Liver (tissue), 2 donors: ENCODE measurements around the gene PGBD4.

Source experiments
- TAF1 ChIP-seq: conservative IDR thresholded peaks from 2 replicates; pipeline ENCODE4 v1.6.1; 2016; ENCODE audit warnings: antibody characterized with exemption, mild to moderate bottlenecking
- TF ChIP-seq, protein P1 (sequence below): IDR thresholded peaks from 2 replicates; pipeline ENCODE4 v1.6.1; 2016; ENCODE audit warnings: antibody characterized with exemption
- donor health status: healthy.

DNA sequence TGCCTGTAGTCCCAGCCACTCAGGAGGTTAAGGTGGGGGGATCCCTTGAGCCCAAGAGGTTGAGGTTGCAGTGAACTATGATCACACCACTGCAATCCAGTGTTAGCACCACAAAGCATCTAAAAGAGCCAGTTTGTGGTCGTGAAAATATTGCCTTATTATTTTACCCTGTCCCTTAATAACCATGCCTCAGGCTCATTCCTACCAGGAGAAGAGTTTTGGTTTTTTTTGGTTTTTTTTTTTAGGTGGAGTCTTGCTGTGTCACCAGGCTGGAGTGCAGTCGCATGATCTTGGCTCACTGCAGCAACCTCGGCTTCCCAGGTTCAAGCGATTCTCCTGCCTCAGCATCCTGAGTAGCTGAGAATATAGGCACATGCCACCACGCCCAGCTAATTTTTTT lies 45.0 kb upstream of the PGBD4 start:
- TF ChIP-seq, protein P1, sequence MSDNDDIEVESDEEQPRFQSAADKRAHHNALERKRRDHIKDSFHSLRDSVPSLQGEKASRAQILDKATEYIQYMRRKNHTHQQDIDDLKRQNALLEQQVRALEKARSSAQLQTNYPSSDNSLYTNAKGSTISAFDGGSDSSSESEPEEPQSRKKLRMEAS: no peak
- no peak for TF ChIP-seq TAF1
